Lower lobe of right lung (tissue), 2 donors: ENCODE results near the gene DDX51. TPM values are rescaled to one million over a fixed set of nuclear protein-coding genes. Genes with fewer than 3 reads are reported as not detected.

Source experiments
- ATAC-seq, 2 donors: fragments of 200-7000 bp; cut with Tn5 transposase; one replicate each; pipeline ENCODE4 v1.9.1; 2020 to 2022; ENCODE audit warnings: mild to moderate bottlenecking in 2 of 2, moderate library complexity in 2 of 2
- DNase-seq: peaks from one replicate; pipeline ENCODE4 v3.0.0-alpha.2; 2020
- H3K27ac ChIP-seq: fragments of 200-600 bp; one replicate; pipeline ENCODE4 v1.8.0; 2022
- H3K27me3 ChIP-seq: fragments of 200-600 bp; one replicate; pipeline ENCODE4 v1.8.0; 2022; ENCODE audit warnings: low read depth
- H3K36me3 ChIP-seq: fragments of 200-600 bp; one replicate; pipeline ENCODE4 v1.8.0; 2022; ENCODE audit warnings: mild to moderate bottlenecking
- H3K4me1 ChIP-seq: fragments of 200-600 bp; one replicate; pipeline ENCODE4 v1.8.0; 2022
- H3K4me3 ChIP-seq: fragments of 200-600 bp; one replicate; pipeline ENCODE4 v1.8.0; 2022; ENCODE audit warnings: mild to moderate bottlenecking
- H3K9me3 ChIP-seq: fragments of 200-600 bp; one replicate; pipeline ENCODE4 v1.8.0; 2022
- intact Hi-C: fragments of 100-400 bp; cut with DNase I; formaldehyde crosslinking; loops from one replicate; pipeline ENCODE4 v1.11.0; 2022
- total RNA-seq: library from RNA; stranded (reverse); fragmentation: NEBNext Ultra II Directional; extraction: Animal tissue kit (Norgen Biotek cat#: 25700); gene quantifications from one replicate; pipeline ENCODE4 v1.2.1, GENCODE V29; 2021
- TF ChIP-seq, protein P1 (sequence below): fragments of 200-600 bp; IDR thresholded peaks from one replicate; pipeline ENCODE4 v1.8.0; 2022; ENCODE audit warnings: antibody characterized with exemption, mild to moderate bottlenecking
- donor health status: DM: no; HTN: yes; CAD: no; lungs with severe emphysema.

The DDX51 gene
- total RNA-seq, 1 donor from 2014 or later, result 11.9 TPM

DNA sequence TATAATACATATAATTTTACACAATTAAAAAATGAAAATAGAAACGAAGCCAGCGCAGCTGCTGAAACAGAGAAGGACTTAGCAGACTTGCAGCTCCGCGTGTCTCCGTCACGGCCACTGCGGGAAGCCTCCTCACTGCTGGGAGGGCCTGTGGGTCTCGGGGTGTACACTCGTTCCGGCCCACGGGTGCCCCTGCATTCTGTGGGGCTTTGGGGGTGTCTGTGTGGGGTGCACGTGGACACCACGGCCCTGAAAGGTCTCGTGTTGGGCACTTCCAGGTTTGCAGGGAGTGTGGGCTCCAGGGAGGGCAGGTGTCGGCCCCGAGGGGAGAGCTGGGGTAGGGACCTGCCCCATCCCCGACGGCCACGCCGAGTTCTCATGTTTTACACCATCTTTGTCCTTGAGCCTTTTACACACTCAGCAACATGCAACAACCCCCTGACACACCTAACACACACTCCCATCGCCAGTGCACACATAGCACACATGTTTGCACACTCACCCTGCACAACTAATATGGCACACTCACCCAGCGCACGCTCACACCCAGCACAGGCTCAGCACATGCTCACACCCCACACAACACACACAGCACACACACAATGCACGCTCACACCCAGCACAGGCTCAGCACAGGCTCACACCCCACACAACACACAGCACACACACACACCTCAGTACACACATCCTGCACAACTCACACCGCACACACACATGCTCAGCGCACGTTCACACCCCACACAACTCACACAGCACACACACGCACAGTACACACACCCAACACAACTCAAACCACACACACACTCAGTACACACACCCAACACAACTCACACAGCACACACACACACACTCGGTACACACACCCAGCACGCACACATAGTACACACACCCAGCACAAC, 36.8 kb upstream of the DDX51 start:
- H3K27ac ChIP-seq, result no peak overlapping the region
- TF ChIP-seq, protein P1, sequence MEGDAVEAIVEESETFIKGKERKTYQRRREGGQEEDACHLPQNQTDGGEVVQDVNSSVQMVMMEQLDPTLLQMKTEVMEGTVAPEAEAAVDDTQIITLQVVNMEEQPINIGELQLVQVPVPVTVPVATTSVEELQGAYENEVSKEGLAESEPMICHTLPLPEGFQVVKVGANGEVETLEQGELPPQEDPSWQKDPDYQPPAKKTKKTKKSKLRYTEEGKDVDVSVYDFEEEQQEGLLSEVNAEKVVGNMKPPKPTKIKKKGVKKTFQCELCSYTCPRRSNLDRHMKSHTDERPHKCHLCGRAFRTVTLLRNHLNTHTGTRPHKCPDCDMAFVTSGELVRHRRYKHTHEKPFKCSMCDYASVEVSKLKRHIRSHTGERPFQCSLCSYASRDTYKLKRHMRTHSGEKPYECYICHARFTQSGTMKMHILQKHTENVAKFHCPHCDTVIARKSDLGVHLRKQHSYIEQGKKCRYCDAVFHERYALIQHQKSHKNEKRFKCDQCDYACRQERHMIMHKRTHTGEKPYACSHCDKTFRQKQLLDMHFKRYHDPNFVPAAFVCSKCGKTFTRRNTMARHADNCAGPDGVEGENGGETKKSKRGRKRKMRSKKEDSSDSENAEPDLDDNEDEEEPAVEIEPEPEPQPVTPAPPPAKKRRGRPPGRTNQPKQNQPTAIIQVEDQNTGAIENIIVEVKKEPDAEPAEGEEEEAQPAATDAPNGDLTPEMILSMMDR, result no peak
- no peaks in the 10 kb centered on the region for H3K36me3 ChIP-seq
- no peak for DNase-seq
- intact Hi-C loops, result no loop called here
- H3K4me3 ChIP-seq, result no peak overlapping the region
- ATAC-seq, result peak in 1 of 2 donors; percentile 8
- peaks cover 31% of the 10 kb centered on the region for H3K27me3 ChIP-seq
- no peaks in the 10 kb centered on the region for H3K9me3 ChIP-seq
- no peaks in the 10 kb centered on the region for H3K4me1 ChIP-seq

DNA sequence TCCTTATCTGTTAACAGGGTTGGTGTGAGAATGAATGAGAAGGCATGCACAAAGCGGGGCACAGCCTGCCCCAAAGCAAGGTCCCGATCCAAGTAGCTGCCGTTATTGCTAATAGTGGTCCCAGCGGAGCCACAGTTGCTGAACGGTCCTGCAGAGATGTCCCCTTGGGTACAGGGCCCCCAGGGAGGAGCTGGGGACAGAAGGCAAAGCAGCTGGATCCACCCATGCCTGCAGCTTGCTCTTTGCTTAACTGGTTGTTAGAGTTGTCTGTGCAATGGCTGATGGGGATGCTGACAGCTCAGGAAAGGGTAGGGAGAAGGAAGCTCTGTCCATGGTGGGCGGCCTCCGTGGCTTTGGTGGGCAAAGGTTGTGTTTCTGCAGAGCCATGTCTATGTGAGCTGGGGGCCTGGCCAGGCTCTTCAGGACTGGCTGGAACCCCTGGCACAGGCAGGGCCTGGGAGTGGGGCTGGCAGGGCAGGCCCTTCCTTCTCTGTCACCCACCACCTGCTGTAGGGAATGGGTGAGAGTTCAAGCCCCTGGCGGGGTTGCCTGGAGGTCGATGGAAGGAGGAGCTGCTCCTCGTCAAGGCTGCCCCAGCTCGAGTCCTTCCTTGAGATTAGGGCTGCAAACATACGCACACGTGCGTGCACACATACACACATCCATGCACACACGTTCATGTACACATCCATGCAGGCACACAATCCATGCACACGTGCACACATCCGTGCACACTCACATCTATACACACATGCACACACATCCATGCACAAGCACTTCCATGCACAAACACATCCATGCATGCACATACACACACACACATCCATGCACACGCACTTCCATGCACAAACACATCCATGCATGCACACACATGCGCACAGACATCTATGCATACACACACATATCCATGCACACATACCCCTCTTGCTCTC, 35.6 kb upstream of the DDX51 start:
- H3K4me1 ChIP-seq, result no peaks in the 10 kb centered on the region
- H3K9me3 ChIP-seq, result no peaks in the 10 kb centered on the region
- no peak overlapping the region for H3K4me3 ChIP-seq
- TF ChIP-seq, protein P1, result no peak
- intact Hi-C loops, result no loop called here
- H3K27me3 ChIP-seq, result peaks cover 43% of the 10 kb centered on the region
- H3K27ac ChIP-seq, result no peak overlapping the region
- no peaks in the 10 kb centered on the region for H3K36me3 ChIP-seq
- DNase-seq (no peak), ATAC-seq (no peak)

DNA sequence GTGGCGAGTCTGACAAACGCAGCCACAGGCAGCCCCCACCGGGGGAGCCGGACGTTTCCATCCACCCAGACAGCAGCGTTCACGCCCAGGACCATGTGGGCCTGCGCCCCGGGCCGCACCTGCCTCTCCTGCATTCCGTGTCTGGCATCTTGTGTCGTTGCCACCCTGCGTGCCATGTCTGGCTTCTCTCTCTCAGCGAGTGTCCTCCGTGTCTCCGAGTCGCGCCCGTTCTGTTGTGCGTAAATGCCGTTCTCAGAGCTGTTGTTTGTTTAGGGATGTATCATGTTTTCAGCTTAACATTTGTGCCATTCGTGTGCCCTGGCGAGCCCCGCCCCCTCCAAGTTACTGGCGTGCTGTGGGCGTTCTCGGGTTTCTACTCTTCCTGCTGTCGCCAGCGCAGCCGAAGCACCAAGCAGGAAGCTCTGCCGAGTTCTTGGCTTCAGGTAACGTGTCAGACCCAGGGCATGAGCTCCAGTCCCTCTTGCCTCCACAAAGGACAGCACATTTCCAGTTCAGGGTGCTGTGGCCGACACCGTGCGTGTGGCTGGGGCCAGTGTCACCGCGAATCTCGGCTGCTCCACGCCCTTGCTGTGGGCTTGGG, 34.8 kb upstream of the DDX51 start:
- intact Hi-C loops, result no loop called here
- DNase-seq (no peak), ATAC-seq (no peak)
- TF ChIP-seq, protein P1, result no peak
- no peaks in the 10 kb centered on the region for H3K4me1 ChIP-seq
- no peaks in the 10 kb centered on the region for H3K36me3 ChIP-seq
- H3K27me3 ChIP-seq, result peaks cover 49% of the 10 kb centered on the region
- no peaks in the 10 kb centered on the region for H3K9me3 ChIP-seq
- H3K4me3 ChIP-seq, result no peak overlapping the region
- no peak overlapping the region for H3K27ac ChIP-seq

DNA sequence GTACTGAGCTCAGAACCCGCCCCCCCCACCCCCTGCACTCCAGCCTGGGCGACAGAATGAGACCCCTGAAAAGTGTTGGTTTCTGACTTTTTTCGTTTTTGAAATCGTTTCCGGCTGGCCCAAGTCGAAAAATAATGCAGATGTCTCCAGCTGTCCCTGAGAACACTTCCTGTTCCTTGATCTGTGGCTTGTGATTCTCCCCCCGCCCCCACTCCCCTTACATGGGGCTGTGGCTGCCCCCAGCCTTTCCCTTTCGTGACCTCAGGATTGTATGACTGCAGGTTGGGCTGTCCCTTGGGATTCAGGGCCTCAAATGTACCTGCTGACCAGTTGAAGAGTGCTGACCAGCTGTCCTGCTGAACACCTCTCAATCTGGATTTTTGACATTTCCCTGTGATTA, 34.2 kb upstream of the DDX51 start:
- Histone ChIP-seq H3K4me3 (no peak overlapping the region), H3K9me3 (no peaks in the 10 kb centered on the region), H3K4me1 (no peaks in the 10 kb centered on the region), H3K27ac (no peak overlapping the region), H3K36me3 (no peaks in the 10 kb centered on the region), H3K27me3 (peaks cover 53% of the 10 kb centered on the region)
- ATAC-seq (no peak), DNase-seq (no peak)
- TF ChIP-seq, protein P1, result no peak
- intact Hi-C loops, result no loop called here

DNA sequence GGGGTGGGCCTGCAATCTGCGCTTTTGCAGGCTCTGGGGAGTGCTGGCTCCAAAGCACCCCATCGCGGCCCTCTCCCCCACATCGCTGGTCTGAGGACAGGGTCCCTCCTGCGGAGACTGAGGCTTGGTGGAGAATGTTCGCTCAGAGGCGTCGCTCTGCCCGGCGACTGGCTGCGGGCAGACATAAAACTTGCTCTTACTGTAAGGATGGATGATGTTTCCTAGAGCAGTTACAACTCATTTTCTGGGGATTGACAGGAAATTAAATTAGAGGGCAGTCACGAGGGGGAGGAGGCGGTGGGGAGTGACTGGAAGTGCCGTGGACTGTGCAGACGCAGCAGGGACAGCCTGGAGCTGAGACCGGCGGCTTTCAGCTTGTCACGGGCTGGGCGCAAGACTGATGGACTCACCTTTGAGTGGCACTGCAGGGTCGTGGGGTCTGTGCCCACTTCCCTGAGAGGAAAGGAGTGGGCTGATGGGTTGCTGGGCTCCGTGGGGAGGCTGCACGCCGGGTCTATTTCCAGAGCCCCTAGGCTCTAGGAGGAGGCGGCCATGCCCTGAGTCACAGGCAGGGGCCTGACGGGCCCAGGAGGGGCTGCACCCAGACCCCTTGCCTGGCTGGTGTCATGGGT, 32.9 kb upstream of the DDX51 start:
- ATAC-seq (no peak), DNase-seq (no peak)
- Histone ChIP-seq H3K4me1 (no peaks in the 10 kb centered on the region), H3K4me3 (no peak overlapping the region), H3K9me3 (no peaks in the 10 kb centered on the region), H3K27me3 (peaks cover 61% of the 10 kb centered on the region), H3K36me3 (no peaks in the 10 kb centered on the region), H3K27ac (no peak overlapping the region)
- intact Hi-C loops, result no loop called here
- TF ChIP-seq, protein P1, result no peak
